ENCODE measurements around the gene MAEA.

Gene MAEA

DNA sequence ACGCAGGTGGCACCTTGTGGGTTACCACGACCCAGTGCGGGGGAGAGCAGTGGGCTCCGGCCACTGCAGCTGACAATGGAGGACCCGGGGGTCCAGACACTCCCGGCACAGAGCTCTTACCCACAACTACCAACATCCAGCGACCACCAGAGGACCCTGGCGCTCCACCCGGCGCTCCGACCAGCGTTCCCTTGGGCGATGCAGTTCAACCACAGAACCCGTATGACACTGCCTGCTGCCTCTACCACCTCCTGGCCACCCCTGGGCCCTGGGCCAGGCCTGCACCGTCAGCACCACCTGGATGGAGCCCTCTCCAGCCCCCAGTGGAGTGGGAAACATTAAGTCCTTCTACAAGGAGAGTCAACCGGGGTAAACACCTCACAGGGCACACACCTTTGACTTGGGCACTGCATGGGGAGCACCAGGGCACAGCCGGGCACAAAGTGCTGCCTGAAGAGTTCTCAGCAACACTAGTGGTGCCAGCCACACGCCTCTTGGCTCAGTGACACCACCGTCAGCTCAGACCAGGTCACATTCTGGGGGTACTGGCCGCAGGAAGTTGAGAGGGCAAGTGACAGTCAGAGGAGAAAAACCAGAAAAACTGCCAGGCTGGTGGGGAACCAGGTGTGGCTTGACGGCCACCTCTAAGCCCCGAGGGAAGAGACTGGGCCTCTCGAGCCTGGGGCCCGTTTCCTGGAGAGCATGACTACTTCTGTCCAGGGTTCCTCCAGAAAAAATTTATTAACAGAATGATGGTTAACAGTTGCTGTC is 43.4 kb upstream of the MAEA start:
- TF ChIP-seq, protein P1, sequence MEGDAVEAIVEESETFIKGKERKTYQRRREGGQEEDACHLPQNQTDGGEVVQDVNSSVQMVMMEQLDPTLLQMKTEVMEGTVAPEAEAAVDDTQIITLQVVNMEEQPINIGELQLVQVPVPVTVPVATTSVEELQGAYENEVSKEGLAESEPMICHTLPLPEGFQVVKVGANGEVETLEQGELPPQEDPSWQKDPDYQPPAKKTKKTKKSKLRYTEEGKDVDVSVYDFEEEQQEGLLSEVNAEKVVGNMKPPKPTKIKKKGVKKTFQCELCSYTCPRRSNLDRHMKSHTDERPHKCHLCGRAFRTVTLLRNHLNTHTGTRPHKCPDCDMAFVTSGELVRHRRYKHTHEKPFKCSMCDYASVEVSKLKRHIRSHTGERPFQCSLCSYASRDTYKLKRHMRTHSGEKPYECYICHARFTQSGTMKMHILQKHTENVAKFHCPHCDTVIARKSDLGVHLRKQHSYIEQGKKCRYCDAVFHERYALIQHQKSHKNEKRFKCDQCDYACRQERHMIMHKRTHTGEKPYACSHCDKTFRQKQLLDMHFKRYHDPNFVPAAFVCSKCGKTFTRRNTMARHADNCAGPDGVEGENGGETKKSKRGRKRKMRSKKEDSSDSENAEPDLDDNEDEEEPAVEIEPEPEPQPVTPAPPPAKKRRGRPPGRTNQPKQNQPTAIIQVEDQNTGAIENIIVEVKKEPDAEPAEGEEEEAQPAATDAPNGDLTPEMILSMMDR (IDR thresholded peaks at IDR 0.05; ENCODE audit: insufficient read depth, low read length, missing control alignments): no peak
- CTCF ChIA-PET: interaction anchor here (1.3 to 1.5 kb wide), 2 partner anchors 80 to 116 kb away, joined by 6 read pairs; no protein-coding TSS in a partner anchor
- POLR2A ChIA-PET: no interaction called here
- no peak for DNase-seq (ENCODE audit: low read depth, low spot score)
- H3K4me3 ChIP-seq (ENCODE audit: low read depth, low read length): peak overlapping the region; percentile 70

DNA sequence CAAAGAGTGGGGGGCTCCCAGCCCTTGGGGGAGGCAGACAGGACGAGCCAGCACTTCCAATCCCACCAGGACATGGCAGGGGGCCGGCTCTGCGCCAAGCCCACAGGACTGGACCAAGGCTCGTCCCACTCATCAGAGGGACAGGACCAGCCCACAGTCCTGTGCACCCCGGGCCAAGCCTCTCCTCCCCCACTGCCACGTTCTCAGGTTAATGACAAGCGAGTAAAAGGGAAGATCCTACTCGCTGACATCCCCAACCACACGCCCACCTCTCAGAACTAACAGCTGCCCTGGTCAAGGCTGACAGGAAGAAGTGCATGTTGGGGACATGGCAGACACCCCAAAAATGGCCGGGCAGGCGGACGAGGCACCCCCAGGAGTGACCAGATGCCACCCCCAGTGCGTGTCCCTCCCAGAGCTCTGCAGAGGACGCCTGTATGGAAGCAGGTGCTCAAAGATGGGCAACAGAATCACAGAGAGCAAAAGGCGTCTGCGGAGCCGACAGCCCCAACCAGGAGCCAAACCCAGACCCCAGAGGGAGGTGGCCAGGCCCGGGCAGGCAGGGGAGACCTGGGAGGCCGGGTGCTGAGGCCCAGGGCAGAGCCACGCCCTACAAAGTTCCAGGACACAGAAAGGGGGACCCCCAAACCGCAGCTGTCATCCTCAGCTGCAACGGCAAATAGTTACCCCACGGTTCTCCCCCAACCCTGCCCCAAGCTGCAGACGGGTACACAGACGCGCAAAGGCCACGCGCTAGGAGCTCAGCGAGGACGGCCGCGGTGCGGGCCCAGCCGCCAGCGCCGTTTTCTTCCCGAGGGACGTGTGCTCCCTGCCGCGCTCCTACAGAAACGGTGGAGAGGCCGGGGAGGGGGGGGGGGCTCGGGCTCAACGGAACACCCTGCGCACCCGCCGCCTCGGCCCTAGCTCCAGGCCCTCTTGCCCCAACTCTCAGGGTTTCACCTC is 42.5 kb upstream of the MAEA start:
- no peak for DNase-seq (ENCODE audit: low read depth, low spot score)
- CTCF ChIA-PET: interaction anchor here (0.5 to 1.5 kb wide), 6 partner anchors 13 to 436 kb away, joined by 3 to 6 read pairs (median 3); no protein-coding TSS in a partner anchor
- POLR2A ChIA-PET: interaction anchor here (2.5 kb wide), 1 partner anchor 99 kb away, joined by 16 read pairs; the partner anchor contains the start of gene UVSSA
- peak overlapping the region; percentile 70 for H3K4me3 ChIP-seq (ENCODE audit: low read depth, low read length)
- TF ChIP-seq, protein P1 (IDR thresholded peaks at IDR 0.05; ENCODE audit: insufficient read depth, low read length, missing control alignments): no peak

DNA sequence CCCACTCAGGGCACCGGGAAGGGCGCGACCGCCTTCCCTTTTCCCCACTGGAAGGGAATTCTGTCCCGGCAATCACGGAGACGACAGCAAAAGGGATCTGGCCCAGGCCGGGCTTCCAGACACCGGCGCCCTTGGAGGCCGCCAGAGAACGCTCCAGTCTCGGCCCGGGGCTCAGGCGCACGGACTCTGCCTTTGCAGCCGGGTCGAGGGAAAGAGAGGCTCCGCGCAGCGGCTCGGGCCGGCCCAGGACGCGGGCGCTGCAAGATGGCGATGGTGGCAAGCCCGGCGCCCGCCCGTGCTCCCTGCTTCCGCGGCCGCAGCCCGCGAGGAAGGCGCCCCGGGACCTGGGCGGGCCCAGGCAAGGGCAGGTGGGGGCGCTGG is 41.8 kb upstream of the MAEA start:
- POLR2A ChIA-PET: interaction anchor here (1.0 to 2.5 kb wide), 2 partner anchors 62 to 99 kb away, joined by 3 to 16 read pairs; partner anchors contain the start of gene UVSSA
- no peak for DNase-seq (ENCODE audit: low read depth, low spot score)
- TF ChIP-seq, protein P1 (IDR thresholded peaks at IDR 0.05; ENCODE audit: insufficient read depth, low read length, missing control alignments): no peak
- CTCF ChIA-PET: interaction anchor here (0.5 to 1.5 kb wide), 5 partner anchors 13 to 435 kb away, joined by 3 to 6 read pairs (median 3); no protein-coding TSS in a partner anchor
- peak overlapping the region; percentile 70 for H3K4me3 ChIP-seq (ENCODE audit: low read depth, low read length)

DNA sequence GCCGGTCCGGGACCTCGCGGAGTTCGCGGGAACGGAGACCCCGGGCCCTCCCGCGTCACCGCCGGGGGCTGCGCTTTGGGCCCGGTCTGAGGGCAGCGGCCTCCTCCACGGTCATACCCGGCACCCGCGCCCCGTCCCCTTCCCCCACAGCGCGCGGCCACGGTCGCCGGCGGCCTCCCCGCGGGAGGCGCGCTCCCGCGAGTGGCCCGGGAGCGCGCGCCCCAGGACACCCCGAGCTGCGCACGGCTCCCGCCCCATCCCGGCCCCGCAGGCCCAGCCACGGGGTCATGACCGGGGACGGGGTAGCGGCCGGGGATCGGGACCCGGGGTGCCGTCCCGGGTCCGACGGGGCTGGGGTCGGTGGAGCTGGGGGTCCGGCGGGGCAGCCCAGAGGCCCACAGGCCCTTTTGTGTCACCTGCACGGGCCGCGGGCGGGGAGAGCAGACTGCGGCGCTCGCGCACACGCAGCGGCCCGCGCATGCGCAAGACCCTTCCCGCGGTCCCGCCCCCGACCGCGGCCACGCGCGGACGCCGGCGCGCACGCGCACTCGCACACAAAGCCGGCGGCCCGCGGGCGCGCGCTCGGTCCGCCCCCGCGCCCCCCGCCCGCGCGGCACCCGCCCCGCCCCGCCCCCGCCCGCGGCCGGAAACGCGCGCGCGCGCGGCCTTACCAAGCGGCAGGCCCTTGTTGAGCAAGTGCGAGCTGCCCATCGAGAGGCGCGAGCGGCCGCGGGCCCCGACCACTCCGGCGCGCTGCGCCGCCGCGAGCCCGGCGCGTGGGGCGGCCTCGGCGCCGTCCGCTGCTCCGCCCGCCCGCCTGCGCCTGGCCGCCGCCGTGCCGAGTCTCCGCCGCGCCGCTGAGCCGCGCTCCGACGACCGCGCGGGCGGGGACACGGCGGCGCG is 41.2 kb upstream of the MAEA start, which contains the start of gene CTBP1:
Gene CTBP1 (minus strand): TSS at position 886 of the 903 bp plus-strand sequence. CDS start 7,799 bp downstream, outside the sequence.
- peak within 1 kb of the TSS; percentile 70 for H3K4me3 ChIP-seq (ENCODE audit: low read depth, low read length)
- TF ChIP-seq, protein P1 (IDR thresholded peaks at IDR 0.05; ENCODE audit: insufficient read depth, low read length, missing control alignments): no peak
- no peak for DNase-seq (ENCODE audit: low read depth, low spot score)
- ChIA-PET CTCF (interaction anchor here (1.1 kb wide), 1 partner anchor 118 kb away, joined by 5 read pairs; no protein-coding TSS in a partner anchor), POLR2A (interaction anchor here (1.0 to 2.5 kb wide), 4 partner anchors 12 to 98 kb away, joined by 3 to 16 read pairs (median 4); partner anchors contain the start of gene UVSSA)

DNA sequence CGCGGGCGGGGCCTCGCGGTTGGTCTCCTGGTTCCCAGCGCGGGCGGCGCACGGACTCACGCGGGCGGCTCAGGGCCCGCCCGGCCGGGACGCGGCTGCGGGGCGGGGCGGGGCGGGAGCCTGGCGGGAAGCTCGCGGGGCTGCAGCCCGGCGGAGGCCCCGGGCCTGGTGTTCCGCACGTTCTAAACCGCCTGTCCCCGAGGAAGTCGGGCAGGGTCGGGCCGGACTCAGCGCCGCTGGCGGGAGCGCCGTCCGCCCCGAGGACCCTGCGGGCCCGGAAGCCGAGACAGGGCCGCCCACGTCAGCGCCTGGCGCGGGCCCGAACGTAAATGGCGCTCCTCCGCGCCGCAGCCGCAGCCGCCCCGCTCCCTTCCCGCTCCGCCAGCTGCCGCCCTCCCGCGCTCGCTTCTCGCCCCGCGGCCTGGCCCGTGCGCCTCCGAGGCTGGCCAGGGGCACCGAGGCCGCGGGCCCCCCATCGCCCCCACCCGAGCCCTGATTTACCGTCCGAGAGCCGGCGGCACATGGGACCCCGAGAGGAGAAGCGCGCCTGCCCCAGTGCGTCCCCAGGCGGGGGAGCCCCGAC is 40.5 kb upstream of the MAEA start:
- TF ChIP-seq, protein P1 (IDR thresholded peaks at IDR 0.05; ENCODE audit: insufficient read depth, low read length, missing control alignments): no peak
- no peak for DNase-seq (ENCODE audit: low read depth, low spot score)
- ChIA-PET CTCF (interaction anchor here (1.1 to 2.8 kb wide), 2 partner anchors 82 to 118 kb away, joined by 5 to 11 read pairs; no protein-coding TSS in a partner anchor), POLR2A (interaction anchor here (1.3 to 2.5 kb wide), 3 partner anchors 11 to 97 kb away, joined by 3 to 16 read pairs (median 4); partner anchors contain the start of gene UVSSA)
- H3K4me3 ChIP-seq (ENCODE audit: low read depth, low read length): peak overlapping the region; percentile 58

Measured in AG04449 (cell line).